Peyer's patch (tissue), 4 donors: ENCODE results near the gene TRAPPC2. TPM values are rescaled to one million over a fixed set of nuclear protein-coding genes. Genes with fewer than 3 reads are reported as not detected.

Source experiments
- DNase-seq, 3 donors: peaks; one replicate each; pipeline ENCODE4 v3.0.0-alpha.2; 2017 to 2019
- H3K27ac ChIP-seq, 4 donors: fragments of 200-600 bp; sonication (generic); one replicate each; pipeline ENCODE4 v1.5.1; 2016 to 2019
- H3K27me3 ChIP-seq, 2 donors: fragments of 200-600 bp; sonication (generic); one replicate each; pipeline ENCODE4 v1.5.1; 2019
- H3K36me3 ChIP-seq, 3 donors: fragments of 200-600 bp; sonication (generic); one replicate each; pipeline ENCODE4 v1.5.1; 2016 to 2019
- H3K4me1 ChIP-seq, 4 donors: fragments of 200-600 bp; sonication (generic); one replicate each; pipeline ENCODE4 v1.5.1; 2016 to 2019
- H3K4me3 ChIP-seq, 4 donors: fragments of 200-600 bp; sonication (generic); 1 replicate in 3 of 4; 2 replicates in 1 of 4; pipeline ENCODE4 v1.5.1; 2016 to 2019; ENCODE audit warnings: mild to moderate bottlenecking in 1 of 4
- H3K9me3 ChIP-seq, 4 donors: fragments of 200-600 bp; sonication (generic); one replicate each; pipeline ENCODE4 v1.5.1; 2016 to 2019; ENCODE audit warnings: mild to moderate bottlenecking in 1 of 4
- CTCF ChIP-seq, 6 experiments: fragments of 450-650 bp in 4 of 6; fragments of 200-600 bp in 2 of 6; sonication (generic) in 1 of 6; IDR thresholded peaks; one replicate each; pipeline ENCODE4 v1.5.1; 2017 to 2019; ENCODE audit warnings: antibody characterized with exemption in 6 of 6, mild to moderate bottlenecking in 3 of 6, moderate library complexity in 1 of 6
- POLR2A ChIP-seq, 2 donors: fragments of 450-650 bp; IDR thresholded peaks; one replicate each; pipeline ENCODE4 v1.5.1; 2017; ENCODE audit warnings: antibody characterized with exemption in 2 of 2, mild to moderate bottlenecking in 2 of 2, moderate library complexity in 2 of 2
- total RNA-seq, 4 donors: library from RNA; depleted of rRNA; stranded (reverse); fragments of >200 nt; gene quantifications; one replicate each; pipeline ENCODE4 v1.1.0, GENCODE V29; 2016

The TRAPPC2 gene
- total RNA-seq, 4 donors from 2014 or later: 13.3 to 23.6 (median 18.8) TPM

GRCh38 chrX:13716455-13716854 is 18.0 kb downstream of the TRAPPC2 start:
- Histone ChIP-seq H3K36me3 (peaks cover 0 to 9% (median 0%) of the 10 kb centered on the region in 3 donors), H3K9me3 (no peaks in the 10 kb centered on the region), H3K4me3 (no peak overlapping the region), H3K27me3 (no peaks in the 10 kb centered on the region), H3K27ac (no peak overlapping the region), H3K4me1 (no peaks in the 10 kb centered on the region)
- DNase-seq: no peak
- TF ChIP-seq CTCF (IDR thresholded peaks at IDR 0.05): no peak
- no peak for TF ChIP-seq POLR2A (IDR thresholded peaks at IDR 0.05)

GRCh38 chrX:13711141-13711540 is 23.3 kb downstream of the TRAPPC2 start:
- H3K4me3 ChIP-seq: no peak overlapping the region
- H3K4me1 ChIP-seq: no peaks in the 10 kb centered on the region
- peaks cover 0 to 9% (median 0%) of the 10 kb centered on the region in 3 donors for H3K36me3 ChIP-seq
- DNase-seq: no peak
- TF ChIP-seq CTCF (IDR thresholded peaks at IDR 0.05) (no peak), POLR2A (IDR thresholded peaks at IDR 0.05) (no peak)
- no peak overlapping the region for H3K27ac ChIP-seq
- H3K9me3 ChIP-seq: no peaks in the 10 kb centered on the region
- H3K27me3 ChIP-seq: no peaks in the 10 kb centered on the region

- Histone ChIP-seq H3K4me3 (no peak overlapping the region), H3K27ac (no peak overlapping the region), H3K4me1 (peaks cover 0 to 14% (median 0%) of the 10 kb centered on the region in 4 donors), H3K9me3 (no peaks in the 10 kb centered on the region), H3K27me3 (no peaks in the 10 kb centered on the region), H3K36me3 (no peaks in the 10 kb centered on the region)
- DNase-seq: no peak
- TF ChIP-seq CTCF (IDR thresholded peaks at IDR 0.05): no peak
These were observed 30.8 kb downstream of the TRAPPC2 start for GRCh38 chrX:13703589-13703988.

GRCh38 chrX:13703135-13703534 is 31.3 kb downstream of the TRAPPC2 start:
- DNase-seq: no peak
- H3K9me3 ChIP-seq: no peaks in the 10 kb centered on the region
- no peaks in the 10 kb centered on the region for H3K36me3 ChIP-seq
- TF ChIP-seq POLR2A (IDR thresholded peaks at IDR 0.05): no peak
- no peak for TF ChIP-seq CTCF (IDR thresholded peaks at IDR 0.05)
- H3K27me3 ChIP-seq: no peaks in the 10 kb centered on the region
- no peak overlapping the region for H3K4me3 ChIP-seq
- H3K4me1 ChIP-seq: peaks cover 0 to 15% (median 0%) of the 10 kb centered on the region in 4 donors
- H3K27ac ChIP-seq: no peak overlapping the region

GRCh38 chrX:13702111-13702789 is 32.2 kb downstream of the TRAPPC2 start:
- peaks cover 0 to 15% (median 0%) of the 10 kb centered on the region in 4 donors for H3K4me1 ChIP-seq
- no peak overlapping the region for H3K27ac ChIP-seq
- H3K27me3 ChIP-seq: no peaks in the 10 kb centered on the region
- no peak for DNase-seq
- H3K36me3 ChIP-seq: no peaks in the 10 kb centered on the region
- H3K4me3 ChIP-seq: no peak overlapping the region
- no peak for TF ChIP-seq POLR2A (IDR thresholded peaks at IDR 0.05)
- no peak for TF ChIP-seq CTCF (IDR thresholded peaks at IDR 0.05)
- no peaks in the 10 kb centered on the region for H3K9me3 ChIP-seq
